ENCODE data around the gene SORBS1.

The SORBS1 gene

DNA sequence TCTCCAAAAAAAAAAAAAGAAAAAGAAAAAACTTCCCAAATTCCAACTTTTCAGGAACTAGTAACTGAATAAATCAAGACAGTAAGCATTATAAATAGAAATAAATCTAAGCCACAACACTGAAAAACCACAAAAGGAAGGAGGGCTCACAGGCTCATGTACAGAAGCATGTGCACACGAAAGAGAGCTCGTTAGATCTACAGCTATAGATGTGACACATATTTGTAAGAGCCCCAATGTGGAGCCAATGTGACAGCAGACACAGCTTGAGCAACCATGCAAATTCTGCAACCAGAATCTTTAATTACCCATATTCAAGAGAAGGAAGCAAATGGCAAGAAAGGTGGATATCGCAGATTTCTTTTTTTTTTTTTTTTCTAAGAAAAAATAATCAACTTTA lies 94.7 kb downstream of the SORBS1 start:
- DNase-seq (ENCODE audit: low spot score) = no peak
- in situ Hi-C loops (cut with MboI; ENCODE audit: low pct_unique_long_range_greater_than_20kb, low sequenced_read_pairs, unreplicated experiment) = no loop called here
- TF ChIP-seq, protein P1, sequence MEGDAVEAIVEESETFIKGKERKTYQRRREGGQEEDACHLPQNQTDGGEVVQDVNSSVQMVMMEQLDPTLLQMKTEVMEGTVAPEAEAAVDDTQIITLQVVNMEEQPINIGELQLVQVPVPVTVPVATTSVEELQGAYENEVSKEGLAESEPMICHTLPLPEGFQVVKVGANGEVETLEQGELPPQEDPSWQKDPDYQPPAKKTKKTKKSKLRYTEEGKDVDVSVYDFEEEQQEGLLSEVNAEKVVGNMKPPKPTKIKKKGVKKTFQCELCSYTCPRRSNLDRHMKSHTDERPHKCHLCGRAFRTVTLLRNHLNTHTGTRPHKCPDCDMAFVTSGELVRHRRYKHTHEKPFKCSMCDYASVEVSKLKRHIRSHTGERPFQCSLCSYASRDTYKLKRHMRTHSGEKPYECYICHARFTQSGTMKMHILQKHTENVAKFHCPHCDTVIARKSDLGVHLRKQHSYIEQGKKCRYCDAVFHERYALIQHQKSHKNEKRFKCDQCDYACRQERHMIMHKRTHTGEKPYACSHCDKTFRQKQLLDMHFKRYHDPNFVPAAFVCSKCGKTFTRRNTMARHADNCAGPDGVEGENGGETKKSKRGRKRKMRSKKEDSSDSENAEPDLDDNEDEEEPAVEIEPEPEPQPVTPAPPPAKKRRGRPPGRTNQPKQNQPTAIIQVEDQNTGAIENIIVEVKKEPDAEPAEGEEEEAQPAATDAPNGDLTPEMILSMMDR (IDR thresholded peaks at IDR 0.05; ENCODE audit: extremely low read depth, insufficient read depth, missing control alignments) = no peak

DNA sequence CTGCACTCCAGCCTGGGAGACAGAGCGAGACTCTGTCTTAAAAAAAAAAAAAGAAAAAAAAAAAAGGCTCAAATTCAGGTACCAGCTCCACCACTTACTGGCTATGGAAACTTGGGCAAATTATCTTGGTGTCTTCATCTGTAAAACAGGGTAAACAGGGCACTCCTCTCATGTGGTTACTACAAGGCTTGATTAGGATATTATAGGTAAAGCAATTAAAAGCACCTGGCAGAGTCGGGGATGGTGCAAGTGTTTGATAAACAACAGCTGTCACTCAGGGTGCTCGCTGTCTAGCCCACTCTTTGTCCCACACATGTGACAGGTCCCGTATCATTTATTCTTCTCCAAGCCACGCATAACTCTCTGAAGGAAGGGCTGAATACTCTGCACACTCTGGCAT lies 96.9 kb downstream of the SORBS1 start:
- TF ChIP-seq, protein P1 (IDR thresholded peaks at IDR 0.05; ENCODE audit: extremely low read depth, insufficient read depth, missing control alignments) = no peak
- in situ Hi-C loops (cut with MboI; ENCODE audit: low pct_unique_long_range_greater_than_20kb, low sequenced_read_pairs, unreplicated experiment) = no loop called here
- DNase-seq (ENCODE audit: low spot score) = no peak

DNA sequence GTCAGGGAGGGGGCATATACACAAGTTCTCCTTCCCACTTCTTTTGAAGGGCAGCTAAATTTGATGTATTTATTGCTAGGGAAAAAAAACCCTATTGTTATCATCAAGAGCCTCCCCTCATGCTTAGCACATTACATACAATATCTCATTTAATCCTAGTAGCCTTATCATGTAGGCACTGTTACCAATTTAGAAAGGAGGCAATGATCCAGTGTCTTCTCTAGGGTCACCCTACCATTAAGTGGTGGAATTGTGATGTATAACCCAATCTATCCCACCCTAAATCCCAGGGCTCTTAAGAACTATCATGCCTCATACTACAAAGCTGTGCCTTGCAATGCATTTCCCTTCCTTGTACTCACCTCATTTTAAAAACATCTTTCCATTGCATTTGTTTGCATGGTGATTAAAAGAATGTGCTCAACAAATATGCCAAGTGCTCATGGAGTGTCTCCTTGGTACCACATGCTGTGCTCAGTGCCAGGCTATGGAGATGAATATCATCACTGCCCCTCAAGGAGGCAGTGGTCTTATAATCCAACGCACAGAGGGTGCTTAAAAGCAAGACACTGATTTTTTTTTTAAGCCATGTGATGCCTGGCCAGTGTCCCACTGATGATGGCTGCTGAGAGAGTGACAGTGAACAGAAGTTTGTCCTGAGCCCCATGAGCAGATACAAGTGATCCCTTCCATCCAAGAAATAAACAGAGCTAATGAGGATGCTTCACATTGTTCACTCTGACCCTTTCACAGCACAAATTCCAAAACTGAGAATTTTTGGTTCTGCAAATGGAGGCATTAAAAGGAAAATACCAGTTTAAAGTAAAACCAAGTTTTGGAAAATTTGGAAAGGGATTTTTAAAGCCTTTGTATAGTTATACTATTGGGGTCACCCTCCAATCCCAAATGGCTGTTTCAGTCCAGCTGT lies 98.2 kb downstream of the SORBS1 start:
- DNase-seq (ENCODE audit: low spot score) = no peak
- in situ Hi-C loops (cut with MboI; ENCODE audit: low pct_unique_long_range_greater_than_20kb, low sequenced_read_pairs, unreplicated experiment) = no loop called here
- TF ChIP-seq, protein P1 (IDR thresholded peaks at IDR 0.05; ENCODE audit: extremely low read depth, insufficient read depth, missing control alignments) = no peak

DNA sequence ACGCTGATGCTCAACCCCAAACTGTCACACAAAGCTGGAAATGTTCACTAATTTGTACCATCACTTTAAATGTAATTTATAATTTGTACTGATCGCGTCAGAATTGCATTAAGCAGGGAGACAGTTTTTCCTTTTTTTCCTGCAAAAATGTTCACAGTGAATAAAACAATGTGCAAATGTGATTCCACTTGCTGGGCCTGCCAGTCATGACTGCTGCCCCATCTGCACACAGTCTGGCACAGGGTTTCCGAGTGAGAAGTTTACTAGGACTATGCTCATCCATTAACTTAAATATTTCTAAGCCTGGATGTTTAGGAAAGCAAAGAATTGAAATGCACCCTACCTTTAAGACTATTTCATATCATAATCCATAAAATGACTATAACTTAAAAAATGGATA lies 99.6 kb downstream of the SORBS1 start:
- in situ Hi-C loops (cut with MboI; ENCODE audit: low pct_unique_long_range_greater_than_20kb, low sequenced_read_pairs, unreplicated experiment) = no loop called here
- TF ChIP-seq, protein P1 (IDR thresholded peaks at IDR 0.05; ENCODE audit: extremely low read depth, insufficient read depth, missing control alignments) = no peak
- no peak for DNase-seq (ENCODE audit: low spot score)

GRCh38 chr10:95459446-95460045 lies 101.6 kb downstream of the SORBS1 start:
- in situ Hi-C loops (cut with MboI; ENCODE audit: low pct_unique_long_range_greater_than_20kb, low sequenced_read_pairs, unreplicated experiment) = no loop called here
- DNase-seq (ENCODE audit: low spot score) = no peak
- TF ChIP-seq, protein P1 (IDR thresholded peaks at IDR 0.05; ENCODE audit: extremely low read depth, insufficient read depth, missing control alignments) = no peak

- TF ChIP-seq, protein P1 (IDR thresholded peaks at IDR 0.05; ENCODE audit: extremely low read depth, insufficient read depth, missing control alignments) = no peak
- in situ Hi-C loops (cut with MboI; ENCODE audit: low pct_unique_long_range_greater_than_20kb, low sequenced_read_pairs, unreplicated experiment) = no loop called here
- DNase-seq (ENCODE audit: low spot score) = no peak
These were observed 102.3 kb downstream of the SORBS1 start for GRCh38 chr10:95458871-95459270.

Measured in GM13977 (cell line).